ENCODE results near the gene RNPS1. TPM values are rescaled to one million over a fixed set of nuclear protein-coding genes. Genes with fewer than 3 reads are reported as not detected.

RNPS1 gene
- polyA plus RNA-seq, 1 of the 3 experiments (the other 2 are of a cell fraction): 277 TPM

- H4K20me1 ChIP-seq (ENCODE audit: insufficient read depth): peaks cover 13% of the 10 kb centered on the region; the same call in 1 of the 2 replicates
- H3F3A ChIP-seq (replicated peaks; ENCODE audit: insufficient read depth): peaks cover 43% of the 10 kb centered on the region
- H3K9ac ChIP-seq: peak within 1 kb of the TSS; percentile 72
- CTCF ChIA-PET: interaction anchor here (0.7 to 3.5 kb wide), 21 partner anchors 10 to 250 kb away, joined by 3 to 33 read pairs (median 5); partner anchors contain the start of genes ABCA3, CASKIN1, DNASE1L2 and MLST8
- peak within 1 kb of the TSS; percentile 50 to 81 for H3K4me3 ChIP-seq (ENCODE audit: low read depth in 2 of 2, low read length in 1 of 2)
- peaks cover 7 to 13% of the 10 kb centered on the region in 2 experiments; a peak in 1 of 4 replicates for H3K4me1 ChIP-seq (ENCODE audit: control insufficient read depth in 1 of 2, insufficient read depth in 2 of 2, low read depth in 1 of 2, low read length in 1 of 2)
- POLR2A ChIA-PET: interaction anchor here (0.6 to 1.8 kb wide), 13 partner anchors 10 to 287 kb away, joined by 3 to 8 read pairs (median 3); partner anchors contain the start of genes RPS2 and TRAF7
- H3K9me2 ChIP-seq: no peaks in the 10 kb centered on the region
- peaks cover 20 to 43% of the 10 kb centered on the region in 2 experiments for H3K36me3 ChIP-seq (replicated peaks in 1 of 2; ENCODE audit: control insufficient read depth in 1 of 2, insufficient read depth in 2 of 2, low read length in 1 of 2)
- DNase-seq: peak; percentile 100
- no peaks in the 10 kb centered on the region for H3K27me3 ChIP-seq (ENCODE audit: insufficient read depth)
- under 1% methylated on average over 17 of the region's 88 CpGs for WGBS (ENCODE audit: low lambda C conversion rate)
- H2AFZ ChIP-seq (ENCODE audit: low read depth): peak within 1 kb of the TSS; percentile 75; the same call in 1 of the 2 replicates
- no peaks in the 10 kb centered on the region for H3K9me3 ChIP-seq
- H3K4me2 ChIP-seq: peak within 1 kb of the TSS; percentile 89
- H3K79me2 ChIP-seq (ENCODE audit: insufficient read depth): peaks cover 51% of the 10 kb centered on the region
- H3K27ac ChIP-seq (ENCODE audit: low read depth in 2 of 2, low read length in 1 of 2): peak within 1 kb of the TSS; percentile 73 to 84
- no peak for TF ChIP-seq TEAD4 (IDR thresholded peaks at IDR 0.05; ENCODE audit: borderline replicate concordance, insufficient read depth)
- no peak for TF ChIP-seq USF1 (IDR thresholded peaks at IDR 0.05; ENCODE audit: borderline replicate concordance, low read depth)
- TF ChIP-seq, protein P1, sequence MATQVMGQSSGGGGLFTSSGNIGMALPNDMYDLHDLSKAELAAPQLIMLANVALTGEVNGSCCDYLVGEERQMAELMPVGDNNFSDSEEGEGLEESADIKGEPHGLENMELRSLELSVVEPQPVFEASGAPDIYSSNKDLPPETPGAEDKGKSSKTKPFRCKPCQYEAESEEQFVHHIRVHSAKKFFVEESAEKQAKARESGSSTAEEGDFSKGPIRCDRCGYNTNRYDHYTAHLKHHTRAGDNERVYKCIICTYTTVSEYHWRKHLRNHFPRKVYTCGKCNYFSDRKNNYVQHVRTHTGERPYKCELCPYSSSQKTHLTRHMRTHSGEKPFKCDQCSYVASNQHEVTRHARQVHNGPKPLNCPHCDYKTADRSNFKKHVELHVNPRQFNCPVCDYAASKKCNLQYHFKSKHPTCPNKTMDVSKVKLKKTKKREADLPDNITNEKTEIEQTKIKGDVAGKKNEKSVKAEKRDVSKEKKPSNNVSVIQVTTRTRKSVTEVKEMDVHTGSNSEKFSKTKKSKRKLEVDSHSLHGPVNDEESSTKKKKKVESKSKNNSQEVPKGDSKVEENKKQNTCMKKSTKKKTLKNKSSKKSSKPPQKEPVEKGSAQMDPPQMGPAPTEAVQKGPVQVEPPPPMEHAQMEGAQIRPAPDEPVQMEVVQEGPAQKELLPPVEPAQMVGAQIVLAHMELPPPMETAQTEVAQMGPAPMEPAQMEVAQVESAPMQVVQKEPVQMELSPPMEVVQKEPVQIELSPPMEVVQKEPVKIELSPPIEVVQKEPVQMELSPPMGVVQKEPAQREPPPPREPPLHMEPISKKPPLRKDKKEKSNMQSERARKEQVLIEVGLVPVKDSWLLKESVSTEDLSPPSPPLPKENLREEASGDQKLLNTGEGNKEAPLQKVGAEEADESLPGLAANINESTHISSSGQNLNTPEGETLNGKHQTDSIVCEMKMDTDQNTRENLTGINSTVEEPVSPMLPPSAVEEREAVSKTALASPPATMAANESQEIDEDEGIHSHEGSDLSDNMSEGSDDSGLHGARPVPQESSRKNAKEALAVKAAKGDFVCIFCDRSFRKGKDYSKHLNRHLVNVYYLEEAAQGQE (IDR thresholded peaks at IDR 0.05; ENCODE audit: low read depth, low read length): peak; percentile 41; the same call in 1 of the 2 replicates
- TF ChIP-seq CHD2 (IDR thresholded peaks at IDR 0.05; ENCODE audit: low read length, partially characterized antibody): peak; percentile 69
- TF ChIP-seq TAF1 (IDR thresholded peaks at IDR 0.05; ENCODE audit: borderline replicate concordance, low read depth, low read length): peak; percentile 93
- TF ChIP-seq GATA2 (CRISPR knock-in tag; IDR thresholded peaks at IDR 0.05): no peak
- TF ChIP-seq EZH2phosphoT487 (IDR thresholded peaks at IDR 0.05; ENCODE audit: borderline replicate concordance, low read depth): no peak
- TF ChIP-seq RAD21 (IDR thresholded peaks at IDR 0.05; ENCODE audit: low read length): peak; percentile 53
- TF ChIP-seq, protein P2, sequence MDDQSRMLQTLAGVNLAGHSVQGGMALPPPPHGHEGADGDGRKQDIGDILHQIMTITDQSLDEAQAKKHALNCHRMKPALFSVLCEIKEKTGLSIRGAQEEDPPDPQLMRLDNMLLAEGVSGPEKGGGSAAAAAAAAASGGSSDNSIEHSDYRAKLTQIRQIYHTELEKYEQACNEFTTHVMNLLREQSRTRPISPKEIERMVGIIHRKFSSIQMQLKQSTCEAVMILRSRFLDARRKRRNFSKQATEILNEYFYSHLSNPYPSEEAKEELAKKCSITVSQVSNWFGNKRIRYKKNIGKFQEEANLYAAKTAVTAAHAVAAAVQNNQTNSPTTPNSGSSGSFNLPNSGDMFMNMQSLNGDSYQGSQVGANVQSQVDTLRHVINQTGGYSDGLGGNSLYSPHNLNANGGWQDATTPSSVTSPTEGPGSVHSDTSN (IDR thresholded peaks at IDR 0.05): no peak
- no peak for TF ChIP-seq ZBTB33 (IDR thresholded peaks at IDR 0.05; ENCODE audit: borderline replicate concordance, low read depth)
- peak; percentile 54; the same call in 1 of the 2 replicates for TF ChIP-seq FOXJ3 (CRISPR knock-in tag; IDR thresholded peaks at IDR 0.05)
- peak; percentile 24; the same call in 1 of the 2 replicates for TF ChIP-seq SMC3 (IDR thresholded peaks at IDR 0.05; ENCODE audit: low read depth, low read length)
- TF ChIP-seq, protein P3, sequence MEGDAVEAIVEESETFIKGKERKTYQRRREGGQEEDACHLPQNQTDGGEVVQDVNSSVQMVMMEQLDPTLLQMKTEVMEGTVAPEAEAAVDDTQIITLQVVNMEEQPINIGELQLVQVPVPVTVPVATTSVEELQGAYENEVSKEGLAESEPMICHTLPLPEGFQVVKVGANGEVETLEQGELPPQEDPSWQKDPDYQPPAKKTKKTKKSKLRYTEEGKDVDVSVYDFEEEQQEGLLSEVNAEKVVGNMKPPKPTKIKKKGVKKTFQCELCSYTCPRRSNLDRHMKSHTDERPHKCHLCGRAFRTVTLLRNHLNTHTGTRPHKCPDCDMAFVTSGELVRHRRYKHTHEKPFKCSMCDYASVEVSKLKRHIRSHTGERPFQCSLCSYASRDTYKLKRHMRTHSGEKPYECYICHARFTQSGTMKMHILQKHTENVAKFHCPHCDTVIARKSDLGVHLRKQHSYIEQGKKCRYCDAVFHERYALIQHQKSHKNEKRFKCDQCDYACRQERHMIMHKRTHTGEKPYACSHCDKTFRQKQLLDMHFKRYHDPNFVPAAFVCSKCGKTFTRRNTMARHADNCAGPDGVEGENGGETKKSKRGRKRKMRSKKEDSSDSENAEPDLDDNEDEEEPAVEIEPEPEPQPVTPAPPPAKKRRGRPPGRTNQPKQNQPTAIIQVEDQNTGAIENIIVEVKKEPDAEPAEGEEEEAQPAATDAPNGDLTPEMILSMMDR (IDR thresholded peaks at IDR 0.05): peak; percentile 57
- TF ChIP-seq MEF2A (IDR thresholded peaks at IDR 0.05; ENCODE audit: borderline replicate concordance, low read depth): no peak
- no peak; the same call in 1 of the 2 replicates for TF ChIP-seq FOSL2 (IDR thresholded peaks at IDR 0.05; ENCODE audit: borderline replicate concordance, low read depth)
- TF ChIP-seq NFIC (IDR thresholded peaks at IDR 0.05; ENCODE audit: borderline replicate concordance): peak; percentile 95
- no peak for TF ChIP-seq RXRA (IDR thresholded peaks at IDR 0.05; ENCODE audit: borderline replicate concordance, low read depth)
- no peak for TF ChIP-seq IRF3 (IDR thresholded peaks at IDR 0.05; ENCODE audit: low read depth, low read length)
- TF ChIP-seq MXI1 (IDR thresholded peaks at IDR 0.05; ENCODE audit: low read depth, low read length): peak; percentile 52; the same call in 1 of the 2 replicates
These were observed 16.4 kb downstream of the RNPS1 start, which contains the start of gene ECI1 for GRCh38 chr16:2251296-2252111. TSS of gene ECI1 (minus strand) at chr16:2251587. CDS start at chr16:2251566, 21 bp downstream.

Measured in SK-N-SH (cell line).